Measurements from ENCODE around the gene SEPTIN8.

SEPTIN8 gene

GRCh38 chr5:132822650-132823480 is 45.8 kb upstream of the SEPTIN8 start:
- H3K4me3 ChIP-seq (ENCODE audit: low read depth, low read length) = no peak overlapping the region

DNA sequence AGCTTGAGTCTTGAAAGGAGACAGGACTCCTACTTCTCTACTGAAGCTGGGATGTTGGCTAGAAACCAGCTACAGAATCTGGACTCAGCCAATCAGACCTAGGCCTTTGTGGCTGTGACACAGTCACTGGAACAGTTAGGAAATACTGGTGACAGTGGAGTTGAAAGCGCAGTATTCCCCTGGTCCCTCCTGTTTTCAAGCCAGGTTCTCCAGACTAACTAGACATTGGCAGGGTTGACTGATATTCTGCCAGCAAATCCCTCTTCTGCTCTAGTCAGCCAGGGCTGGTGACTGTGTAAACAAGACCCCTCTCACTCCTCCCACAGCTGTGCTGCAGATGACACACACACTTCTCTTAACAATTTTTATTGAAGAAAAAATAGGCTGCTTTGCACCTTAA is 44.8 kb upstream of the SEPTIN8 start:
- TF ChIP-seq, protein P1, sequence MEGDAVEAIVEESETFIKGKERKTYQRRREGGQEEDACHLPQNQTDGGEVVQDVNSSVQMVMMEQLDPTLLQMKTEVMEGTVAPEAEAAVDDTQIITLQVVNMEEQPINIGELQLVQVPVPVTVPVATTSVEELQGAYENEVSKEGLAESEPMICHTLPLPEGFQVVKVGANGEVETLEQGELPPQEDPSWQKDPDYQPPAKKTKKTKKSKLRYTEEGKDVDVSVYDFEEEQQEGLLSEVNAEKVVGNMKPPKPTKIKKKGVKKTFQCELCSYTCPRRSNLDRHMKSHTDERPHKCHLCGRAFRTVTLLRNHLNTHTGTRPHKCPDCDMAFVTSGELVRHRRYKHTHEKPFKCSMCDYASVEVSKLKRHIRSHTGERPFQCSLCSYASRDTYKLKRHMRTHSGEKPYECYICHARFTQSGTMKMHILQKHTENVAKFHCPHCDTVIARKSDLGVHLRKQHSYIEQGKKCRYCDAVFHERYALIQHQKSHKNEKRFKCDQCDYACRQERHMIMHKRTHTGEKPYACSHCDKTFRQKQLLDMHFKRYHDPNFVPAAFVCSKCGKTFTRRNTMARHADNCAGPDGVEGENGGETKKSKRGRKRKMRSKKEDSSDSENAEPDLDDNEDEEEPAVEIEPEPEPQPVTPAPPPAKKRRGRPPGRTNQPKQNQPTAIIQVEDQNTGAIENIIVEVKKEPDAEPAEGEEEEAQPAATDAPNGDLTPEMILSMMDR (IDR thresholded peaks at IDR 0.05; ENCODE audit: borderline replicate concordance, insufficient read depth, low read depth, low read length) = no peak
- H3K4me3 ChIP-seq (ENCODE audit: low read depth, low read length) = no peak overlapping the region

More at GRCh38 chr5:132822650-132823480, 45.8 kb upstream of the SEPTIN8 start:
- TF ChIP-seq, protein P1 (IDR thresholded peaks at IDR 0.05; ENCODE audit: borderline replicate concordance, insufficient read depth, low read depth, low read length) = no peak

GRCh38 chr5:132821350-132821749 is 44.3 kb upstream of the SEPTIN8 start:
- H3K4me3 ChIP-seq (ENCODE audit: low read depth, low read length) = no peak overlapping the region
- TF ChIP-seq, protein P1 (IDR thresholded peaks at IDR 0.05; ENCODE audit: borderline replicate concordance, insufficient read depth, low read depth, low read length) = no peak

DNA sequence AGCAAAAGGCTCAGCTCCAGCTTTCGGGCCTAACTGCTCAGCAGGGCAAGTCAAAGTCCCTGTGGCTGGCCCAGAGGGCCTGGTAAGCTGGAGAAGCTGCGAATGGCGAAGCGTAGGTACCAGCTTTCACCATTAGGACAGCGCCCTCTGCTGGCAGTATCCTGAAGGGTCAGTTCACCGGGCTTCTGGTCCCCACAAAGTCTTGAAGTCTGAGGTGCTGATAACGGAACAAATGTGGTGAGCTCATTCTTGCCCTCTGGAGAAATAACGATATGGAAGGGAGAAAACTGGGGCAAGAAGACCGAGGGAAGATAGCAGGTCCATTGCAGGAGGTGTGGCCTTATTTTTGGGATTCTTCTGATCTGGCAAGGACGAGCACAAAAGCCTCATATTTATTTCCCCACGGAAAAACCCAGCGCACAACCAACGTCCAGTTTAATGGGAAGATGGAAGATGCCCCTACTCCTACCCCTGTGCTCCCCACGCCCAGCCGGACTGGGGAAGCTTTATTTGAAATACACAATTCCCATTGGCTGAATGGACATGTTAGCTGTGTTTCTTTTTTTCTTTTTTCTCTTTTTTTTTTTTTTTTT is 43.2 kb upstream of the SEPTIN8 start:
- TF ChIP-seq, protein P1 (IDR thresholded peaks at IDR 0.05; ENCODE audit: borderline replicate concordance, insufficient read depth, low read depth, low read length) = peak; percentile 92
- no peak overlapping the region for H3K4me3 ChIP-seq (ENCODE audit: low read depth, low read length)

DNA sequence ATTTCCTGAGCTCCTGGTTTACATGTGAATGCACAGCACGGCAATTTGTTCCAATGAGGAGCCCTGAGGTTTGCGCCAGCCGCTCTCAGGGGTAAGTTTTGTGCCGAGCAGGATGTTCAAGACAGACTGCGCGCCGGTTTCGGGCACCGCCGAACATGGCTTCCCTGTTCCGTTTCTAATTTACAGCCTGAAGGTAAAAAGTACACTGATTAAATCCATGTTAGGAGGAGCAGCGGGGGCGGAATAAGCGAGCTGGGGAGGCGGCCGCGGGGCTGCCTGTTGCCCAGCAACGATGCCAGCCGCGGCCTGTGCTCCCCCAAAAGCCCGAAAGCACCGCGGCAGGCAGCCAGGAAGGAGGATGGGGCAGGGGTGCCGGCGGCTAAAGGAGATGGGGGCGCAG is 42.4 kb upstream of the SEPTIN8 start:
- peak overlapping the region; percentile 6 for H3K4me3 ChIP-seq (ENCODE audit: low read depth, low read length)
- TF ChIP-seq, protein P1 (IDR thresholded peaks at IDR 0.05; ENCODE audit: borderline replicate concordance, insufficient read depth, low read depth, low read length) = no peak

DNA sequence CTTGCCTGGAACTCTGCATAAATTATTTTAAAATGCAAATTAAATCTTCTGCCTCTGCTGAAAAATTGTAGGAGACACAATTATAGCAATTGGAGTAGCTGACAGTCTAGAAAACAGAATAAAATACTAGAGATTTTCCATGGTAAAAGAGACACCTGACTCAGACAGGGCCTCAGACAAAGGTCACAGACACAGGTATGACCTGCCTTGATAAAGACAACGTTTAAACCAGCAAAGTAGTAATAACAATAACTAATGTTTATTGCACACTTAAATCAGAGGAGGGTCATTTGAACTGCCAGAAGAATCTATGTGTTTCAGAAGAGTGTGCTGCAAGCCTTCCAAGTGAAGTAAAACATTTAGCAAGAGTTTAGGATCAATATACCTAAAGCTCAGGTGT is 40.0 kb upstream of the SEPTIN8 start:
- TF ChIP-seq, protein P1 (IDR thresholded peaks at IDR 0.05; ENCODE audit: borderline replicate concordance, insufficient read depth, low read depth, low read length) = no peak
- H3K4me3 ChIP-seq (ENCODE audit: low read depth, low read length) = no peak overlapping the region

- TF ChIP-seq, protein P1 (IDR thresholded peaks at IDR 0.05; ENCODE audit: borderline replicate concordance, insufficient read depth, low read depth, low read length) = no peak
- H3K4me3 ChIP-seq (ENCODE audit: low read depth, low read length) = no peak overlapping the region
Observed at GRCh38 chr5:132816554-132816953, 39.5 kb upstream of the SEPTIN8 start.
